Colon (tissue), 2 donors: ENCODE data around the gene CYB5R2.

Source experiments
- FAIRE-seq: peaks from 2 replicates; lab custom pipeline; 2012; peaks lifted over from hg19 to GRCh38; lab: Jason Lieb, UNC
- donor health status: control.
- donor health status: control.

CYB5R2 gene

DNA sequence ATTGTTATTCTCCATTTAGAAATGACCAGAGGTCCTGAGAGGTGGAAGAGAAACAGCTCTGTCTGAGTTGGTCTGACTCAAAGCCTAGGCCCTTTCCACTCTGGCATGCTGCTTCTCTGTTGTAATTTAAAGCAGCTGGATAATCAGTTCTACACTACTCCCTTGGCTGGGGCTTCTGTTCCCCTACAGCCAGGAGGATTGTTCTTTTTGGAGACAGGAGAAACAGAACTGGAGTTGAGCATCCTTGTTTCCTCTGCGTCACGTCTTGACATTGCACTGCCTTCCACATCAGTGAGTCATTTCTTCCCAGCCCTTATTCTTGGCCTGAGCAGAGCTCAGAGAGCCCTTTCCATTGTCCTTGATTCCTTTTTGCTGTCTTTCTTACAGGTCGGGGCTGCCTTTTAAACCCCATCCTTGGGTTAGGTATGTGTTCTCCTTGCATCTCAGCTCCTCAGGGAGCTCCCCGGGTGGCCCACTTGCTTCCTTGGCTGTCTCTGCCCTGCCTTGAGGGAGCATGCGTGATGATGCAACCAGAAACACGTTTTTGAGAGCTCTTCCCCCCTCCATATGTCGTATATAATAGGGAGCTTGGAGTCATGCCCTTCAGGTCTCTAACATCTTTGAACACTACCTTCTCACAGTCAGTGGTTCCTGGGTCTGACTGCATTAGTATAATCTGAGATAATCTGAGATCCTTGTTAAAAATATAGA, 35.7 kb downstream of the CYB5R2 start:
- FAIRE-seq, result no peak

DNA sequence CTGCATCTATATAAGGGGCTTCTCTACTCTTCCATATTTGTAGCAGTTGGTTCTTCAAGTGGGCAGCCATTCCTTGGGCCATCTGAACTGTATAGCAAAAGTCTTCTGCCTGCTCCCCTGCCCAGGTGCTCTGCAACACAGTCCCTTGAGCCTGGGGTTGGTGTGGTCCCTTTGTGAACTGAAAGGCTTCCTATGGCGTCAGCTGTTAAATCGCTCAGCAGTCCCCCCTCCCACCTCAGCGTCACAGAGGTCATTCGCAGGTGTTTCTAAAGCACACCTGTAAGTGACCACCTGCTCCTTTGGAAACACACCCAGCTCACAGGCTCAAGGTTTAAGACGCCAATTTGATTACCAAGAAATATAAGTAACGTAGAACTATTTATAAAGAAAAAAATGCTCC, 37.0 kb downstream of the CYB5R2 start:
- FAIRE-seq, result no peak

DNA sequence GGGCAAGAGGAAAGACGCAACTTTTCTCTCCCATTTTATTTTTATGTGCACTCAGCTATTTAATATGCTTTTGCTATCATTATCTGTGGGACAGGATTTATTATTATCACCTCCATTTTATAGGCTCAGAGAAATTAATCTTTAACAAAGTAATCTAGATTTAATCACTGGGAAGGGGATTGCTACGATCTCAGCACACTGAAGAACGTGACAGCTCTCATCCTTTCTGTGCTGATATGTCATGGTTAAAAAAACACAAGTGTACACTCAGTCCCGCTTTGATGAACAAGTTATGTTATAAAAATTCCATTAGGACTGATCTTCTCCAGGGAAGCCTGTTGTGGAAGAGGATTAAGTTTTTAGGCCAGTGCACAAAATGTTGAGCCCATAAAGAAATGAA, 37.6 kb downstream of the CYB5R2 start:
- FAIRE-seq, result no peak

GRCh38 chr11:7635137-7635536, 38.2 kb downstream of the CYB5R2 start:
- no peak for FAIRE-seq

GRCh38 chr11:7632211-7632610, 41.1 kb downstream of the CYB5R2 start:
- FAIRE-seq, result no peak

DNA sequence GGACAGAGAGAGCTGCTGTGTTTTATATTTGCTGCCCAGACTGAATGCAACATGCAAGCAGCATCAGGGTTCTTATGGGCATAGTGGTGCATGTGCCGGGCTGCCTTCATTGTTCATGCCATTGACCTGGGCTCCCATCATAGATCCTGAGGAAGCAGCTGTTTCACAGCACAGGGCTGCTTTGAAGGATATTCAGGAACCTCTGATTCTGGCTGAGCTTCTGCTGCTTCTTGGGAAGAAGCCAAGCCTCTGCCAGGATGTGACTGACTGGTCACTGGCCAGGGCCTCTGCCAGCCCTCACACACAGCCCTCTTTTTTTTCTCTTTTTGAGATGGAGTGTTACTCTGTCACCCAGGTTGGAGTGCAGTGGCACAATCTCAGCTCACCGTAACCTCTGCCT, 43.3 kb downstream of the CYB5R2 start:
- no peak for FAIRE-seq

DNA sequence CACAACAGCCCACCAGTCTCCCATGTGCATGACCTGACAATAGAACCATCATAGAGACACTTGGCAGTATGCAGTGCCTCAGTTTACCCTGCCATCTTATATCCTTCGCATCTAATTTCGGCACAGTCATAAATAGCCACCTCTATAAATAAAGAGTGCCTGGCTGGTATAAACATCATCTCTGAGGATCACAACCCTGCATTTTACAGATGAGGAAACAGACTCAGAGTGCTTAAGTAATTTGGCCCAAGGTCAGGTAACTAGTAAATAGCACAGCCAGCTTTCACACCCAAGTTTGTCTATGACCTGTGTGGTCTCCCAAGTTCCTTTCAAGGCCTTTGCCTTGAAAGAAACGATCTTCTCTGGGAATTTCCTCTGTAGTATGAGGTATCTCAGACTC, 44.6 kb downstream of the CYB5R2 start:
- no peak for FAIRE-seq

- FAIRE-seq, result no peak
Observed at GRCh38 chr11:7622721-7623120, 50.6 kb downstream of the CYB5R2 start.

DNA sequence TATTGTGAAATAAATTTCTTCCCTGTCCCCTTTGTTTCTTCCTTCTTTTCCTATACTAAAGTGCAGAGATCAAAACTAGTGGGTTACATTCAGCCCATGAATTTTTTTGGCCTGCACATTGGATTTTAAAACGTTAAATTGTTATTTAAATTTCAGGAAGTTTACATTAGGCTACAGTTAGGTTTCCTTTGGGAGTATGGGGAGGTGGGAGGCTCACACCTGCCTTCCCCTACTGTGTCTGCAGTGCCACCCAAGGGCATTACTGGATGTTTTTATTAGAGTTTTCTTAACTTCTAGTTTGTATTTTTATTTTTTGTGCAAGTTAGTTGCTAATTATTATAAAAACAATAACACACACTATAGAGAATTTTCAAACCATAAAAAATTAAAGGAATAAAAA, 51.7 kb downstream of the CYB5R2 start:
- no peak for FAIRE-seq

- no peak for FAIRE-seq
Observed at GRCh38 chr11:7621090-7621489, 52.2 kb downstream of the CYB5R2 start.

DNA sequence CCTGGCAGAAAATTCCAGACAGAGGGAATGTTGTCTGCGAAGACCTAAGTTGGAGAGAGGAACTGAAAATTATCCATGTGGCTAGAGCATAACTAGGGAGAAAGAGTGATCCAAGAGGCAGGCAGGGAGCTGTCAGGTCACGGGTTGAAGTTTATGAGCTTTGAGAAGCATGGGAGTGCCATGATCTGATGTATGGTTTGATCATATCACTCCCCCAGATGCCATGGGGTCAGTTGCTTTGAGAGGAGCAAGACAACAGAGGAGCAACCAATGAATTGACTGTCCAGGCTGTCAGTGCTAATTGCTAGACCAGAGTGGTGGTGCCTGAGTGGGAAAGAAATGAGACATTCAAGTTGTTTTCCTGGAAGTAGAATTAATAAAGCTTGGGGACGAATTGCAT, 54.0 kb downstream of the CYB5R2 start:
- FAIRE-seq, result no peak

GRCh38 chr11:7617032-7617431, 56.3 kb downstream of the CYB5R2 start:
- FAIRE-seq, result no peak
